K562 (cell line): Measurements from ENCODE around the gene TRAF3.

Experiments
- BRCA1 ChIP-seq, 2 experiments: fragments of 450-650 bp in 1 of 2; sonication (generic) in 1 of 2; formaldehyde crosslinking in 1 of 2; IDR thresholded peaks; 2 replicates each; pipeline versions ENCODE4 v1.5.0 to v1.6.1; 2017 to 2020; ENCODE audit warnings: mild to moderate bottlenecking in 1 of 2, missing genetic modification reagents in 1 of 2
- CXXC5 ChIP-seq: fragments of 250-450 bp; sonication (Bioruptor Pico); IDR thresholded peaks from 2 replicates; pipeline ENCODE4 v1.8.0; 2022; ENCODE audit warnings: inconsistent platforms, mild to moderate bottlenecking, moderate library complexity
- EP300 ChIP-seq: IDR thresholded peaks from 2 replicates; pipeline ENCODE4 v1.6.1; 2012; ENCODE audit warnings: low read length, improper control_type of control experiment
- SPI1 ChIP-seq: IDR thresholded peaks from 2 replicates; pipeline ENCODE4 v1.6.1; 2011; ENCODE audit warnings: low read depth, low read length, control low read depth, borderline replicate concordance
- SREBF1 ChIP-seq: fragments of 150-350 bp; IDR thresholded peaks from 2 replicates; pipeline ENCODE4 v1.6.1; 2014; ENCODE audit warnings: antibody characterized with exemption, low read depth, low read length, borderline replicate concordance
- ZFP36 ChIP-seq: fragments of 150-350 bp; IDR thresholded peaks from 2 replicates; pipeline ENCODE4 v1.6.1; 2018; ENCODE audit warnings: low read length, low read depth; ENCODE audit not compliant: partially characterized antibody
- ZNF140 ChIP-seq: fragments of 250-450 bp; sonication (Bioruptor Pico); IDR thresholded peaks from 2 replicates; pipeline ENCODE4 v1.8.0; 2021; ENCODE audit warnings: moderate library complexity, mild to moderate bottlenecking, inconsistent platforms
- ZNF3 ChIP-seq: fragments of 250-450 bp; sonication (Bioruptor Pico); IDR thresholded peaks from 2 replicates; pipeline ENCODE4 v1.5.0; 2021; ENCODE audit warnings: mild to moderate bottlenecking, moderate library complexity
- TF ChIP-seq, protein P1 (sequence below), 2 experiments: fragments of 450-650 bp in 1 of 2; sonication (generic) in 1 of 2; formaldehyde crosslinking in 1 of 2; IDR thresholded peaks in 1 of 2; conservative IDR thresholded peaks in 1 of 2; 2 replicates each; pipeline versions ENCODE4 v1.6.1 to v1.8.1; 2016 to 2023; ENCODE audit warnings: mild to moderate bottlenecking in 2 of 2, moderate library complexity in 2 of 2, inconsistent platforms in 1 of 2, missing genetic modification reagents in 1 of 2
- TF ChIP-seq, protein P2 (sequence below), 2 experiments: fragments of 450-650 bp; IDR thresholded peaks; 2 replicates each; pipeline ENCODE4 v1.6.1; 2018; ENCODE audit warnings: mild to moderate bottlenecking in 2 of 2, low read depth in 1 of 2; ENCODE audit not compliant: partially characterized antibody in 2 of 2
- TF ChIP-seq, protein P3 (sequence below): fragments of 450-650 bp; IDR thresholded peaks from 2 replicates; pipeline ENCODE4 v1.6.1; 2018; ENCODE audit not compliant: partially characterized antibody
- TF ChIP-seq, protein P4 (sequence below), 3 experiments: IDR thresholded peaks in 2 of 3; conservative IDR thresholded peaks in 1 of 3; 2 replicates each; pipeline ENCODE4 v1.5.1; 2011 to 2012; ENCODE audit warnings: low read length in 3 of 3, mild to moderate bottlenecking in 3 of 3, control low read depth in 2 of 3, improper control_type of control experiment in 1 of 3, inconsistent platforms in 1 of 3, low read depth in 1 of 3, mixed read lengths in 1 of 3, moderate library complexity in 1 of 3; ENCODE audit not compliant: insufficient read depth in 2 of 3
- TF ChIP-seq, protein P5 (sequence below): sonication (generic); formaldehyde crosslinking; IDR thresholded peaks from 2 replicates; pipeline ENCODE4 v1.8.1; 2023; ENCODE audit warnings: mild to moderate bottlenecking, missing genetic modification reagents
- TF ChIP-seq, protein P6 (sequence below): sonication (generic); formaldehyde crosslinking; IDR thresholded peaks from 2 replicates; pipeline ENCODE4 v1.8.0; 2022; ENCODE audit warnings: mild to moderate bottlenecking, missing genetic modification reagents

DNA sequence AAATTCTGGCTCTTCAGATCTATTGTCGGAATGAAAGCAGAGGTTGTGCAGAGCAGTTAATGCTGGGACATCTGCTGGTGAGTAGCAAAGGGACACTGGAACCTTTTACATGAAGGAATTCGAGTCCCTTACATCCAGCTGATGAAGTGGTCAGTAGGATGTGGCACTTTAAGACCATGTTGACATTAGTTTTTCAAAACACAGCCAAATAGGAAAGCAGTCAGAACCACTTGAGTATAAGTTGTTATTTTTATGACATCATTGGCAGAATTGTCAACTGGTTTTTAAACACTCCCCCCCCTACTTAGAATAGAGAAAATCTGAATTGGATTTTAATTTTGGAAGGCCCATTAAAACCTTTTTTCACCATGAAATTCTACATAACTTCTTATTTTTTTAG lies 98.4 kb downstream of the TRAF3 start:
- TF ChIP-seq BRCA1 (IDR thresholded peaks at IDR 0.05) (no peak), BRCA1 (CRISPR knock-in tag; IDR thresholded peaks at IDR 0.05) (no peak), SPI1 (no peak), SREBF1 (no peak), ZFP36 (no peak), ZNF140 (CRISPR knock-in tag) (no peak), ZNF3 (CRISPR knock-in tag) (no peak), EP300 (no peak), CXXC5 (CRISPR knock-in tag) (no peak)
- TF ChIP-seq, protein P1, sequence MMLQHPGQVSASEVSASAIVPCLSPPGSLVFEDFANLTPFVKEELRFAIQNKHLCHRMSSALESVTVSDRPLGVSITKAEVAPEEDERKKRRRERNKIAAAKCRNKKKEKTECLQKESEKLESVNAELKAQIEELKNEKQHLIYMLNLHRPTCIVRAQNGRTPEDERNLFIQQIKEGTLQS (IDR thresholded peaks at IDR 0.05), result no peak
- TF ChIP-seq, protein P1 (CRISPR knock-in tag; conservative IDR thresholded peaks at IDR 0.05), result no peak
- TF ChIP-seq, protein P2, sequence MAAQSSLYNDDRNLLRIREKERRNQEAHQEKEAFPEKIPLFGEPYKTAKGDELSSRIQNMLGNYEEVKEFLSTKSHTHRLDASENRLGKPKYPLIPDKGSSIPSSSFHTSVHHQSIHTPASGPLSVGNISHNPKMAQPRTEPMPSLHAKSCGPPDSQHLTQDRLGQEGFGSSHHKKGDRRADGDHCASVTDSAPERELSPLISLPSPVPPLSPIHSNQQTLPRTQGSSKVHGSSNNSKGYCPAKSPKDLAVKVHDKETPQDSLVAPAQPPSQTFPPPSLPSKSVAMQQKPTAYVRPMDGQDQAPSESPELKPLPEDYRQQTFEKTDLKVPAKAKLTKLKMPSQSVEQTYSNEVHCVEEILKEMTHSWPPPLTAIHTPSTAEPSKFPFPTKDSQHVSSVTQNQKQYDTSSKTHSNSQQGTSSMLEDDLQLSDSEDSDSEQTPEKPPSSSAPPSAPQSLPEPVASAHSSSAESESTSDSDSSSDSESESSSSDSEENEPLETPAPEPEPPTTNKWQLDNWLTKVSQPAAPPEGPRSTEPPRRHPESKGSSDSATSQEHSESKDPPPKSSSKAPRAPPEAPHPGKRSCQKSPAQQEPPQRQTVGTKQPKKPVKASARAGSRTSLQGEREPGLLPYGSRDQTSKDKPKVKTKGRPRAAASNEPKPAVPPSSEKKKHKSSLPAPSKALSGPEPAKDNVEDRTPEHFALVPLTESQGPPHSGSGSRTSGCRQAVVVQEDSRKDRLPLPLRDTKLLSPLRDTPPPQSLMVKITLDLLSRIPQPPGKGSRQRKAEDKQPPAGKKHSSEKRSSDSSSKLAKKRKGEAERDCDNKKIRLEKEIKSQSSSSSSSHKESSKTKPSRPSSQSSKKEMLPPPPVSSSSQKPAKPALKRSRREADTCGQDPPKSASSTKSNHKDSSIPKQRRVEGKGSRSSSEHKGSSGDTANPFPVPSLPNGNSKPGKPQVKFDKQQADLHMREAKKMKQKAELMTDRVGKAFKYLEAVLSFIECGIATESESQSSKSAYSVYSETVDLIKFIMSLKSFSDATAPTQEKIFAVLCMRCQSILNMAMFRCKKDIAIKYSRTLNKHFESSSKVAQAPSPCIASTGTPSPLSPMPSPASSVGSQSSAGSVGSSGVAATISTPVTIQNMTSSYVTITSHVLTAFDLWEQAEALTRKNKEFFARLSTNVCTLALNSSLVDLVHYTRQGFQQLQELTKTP (IDR thresholded peaks at IDR 0.05; ENCODE audit: low read depth in 1 of 2, partially characterized antibody in 2 of 2), result no peak
- TF ChIP-seq, protein P3, sequence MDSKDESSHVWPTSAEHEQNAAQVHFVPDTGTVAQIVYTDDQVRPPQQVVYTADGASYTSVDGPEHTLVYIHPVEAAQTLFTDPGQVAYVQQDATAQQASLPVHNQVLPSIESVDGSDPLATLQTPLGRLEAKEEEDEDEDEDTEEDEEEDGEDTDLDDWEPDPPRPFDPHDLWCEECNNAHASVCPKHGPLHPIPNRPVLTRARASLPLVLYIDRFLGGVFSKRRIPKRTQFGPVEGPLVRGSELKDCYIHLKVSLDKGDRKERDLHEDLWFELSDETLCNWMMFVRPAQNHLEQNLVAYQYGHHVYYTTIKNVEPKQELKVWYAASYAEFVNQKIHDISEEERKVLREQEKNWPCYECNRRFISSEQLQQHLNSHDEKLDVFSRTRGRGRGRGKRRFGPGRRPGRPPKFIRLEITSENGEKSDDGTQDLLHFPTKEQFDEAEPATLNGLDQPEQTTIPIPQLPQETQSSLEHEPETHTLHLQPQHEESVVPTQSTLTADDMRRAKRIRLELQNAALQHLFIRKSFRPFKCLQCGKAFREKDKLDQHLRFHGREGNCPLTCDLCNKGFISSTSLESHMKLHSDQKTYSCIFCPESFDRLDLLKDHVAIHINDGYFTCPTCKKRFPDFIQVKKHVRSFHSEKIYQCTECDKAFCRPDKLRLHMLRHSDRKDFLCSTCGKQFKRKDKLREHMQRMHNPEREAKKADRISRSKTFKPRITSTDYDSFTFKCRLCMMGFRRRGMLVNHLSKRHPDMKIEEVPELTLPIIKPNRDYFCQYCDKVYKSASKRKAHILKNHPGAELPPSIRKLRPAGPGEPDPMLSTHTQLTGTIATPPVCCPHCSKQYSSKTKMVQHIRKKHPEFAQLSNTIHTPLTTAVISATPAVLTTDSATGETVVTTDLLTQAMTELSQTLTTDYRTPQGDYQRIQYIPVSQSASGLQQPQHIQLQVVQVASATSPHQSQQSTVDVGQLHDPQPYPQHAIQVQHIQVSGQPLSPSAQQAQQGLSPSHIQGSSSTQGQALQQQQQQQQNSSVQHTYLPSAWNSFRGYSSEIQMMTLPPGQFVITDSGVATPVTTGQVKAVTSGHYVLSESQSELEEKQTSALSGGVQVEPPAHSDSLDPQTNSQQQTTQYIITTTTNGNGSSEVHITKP, result no peak
- TF ChIP-seq, protein P4, sequence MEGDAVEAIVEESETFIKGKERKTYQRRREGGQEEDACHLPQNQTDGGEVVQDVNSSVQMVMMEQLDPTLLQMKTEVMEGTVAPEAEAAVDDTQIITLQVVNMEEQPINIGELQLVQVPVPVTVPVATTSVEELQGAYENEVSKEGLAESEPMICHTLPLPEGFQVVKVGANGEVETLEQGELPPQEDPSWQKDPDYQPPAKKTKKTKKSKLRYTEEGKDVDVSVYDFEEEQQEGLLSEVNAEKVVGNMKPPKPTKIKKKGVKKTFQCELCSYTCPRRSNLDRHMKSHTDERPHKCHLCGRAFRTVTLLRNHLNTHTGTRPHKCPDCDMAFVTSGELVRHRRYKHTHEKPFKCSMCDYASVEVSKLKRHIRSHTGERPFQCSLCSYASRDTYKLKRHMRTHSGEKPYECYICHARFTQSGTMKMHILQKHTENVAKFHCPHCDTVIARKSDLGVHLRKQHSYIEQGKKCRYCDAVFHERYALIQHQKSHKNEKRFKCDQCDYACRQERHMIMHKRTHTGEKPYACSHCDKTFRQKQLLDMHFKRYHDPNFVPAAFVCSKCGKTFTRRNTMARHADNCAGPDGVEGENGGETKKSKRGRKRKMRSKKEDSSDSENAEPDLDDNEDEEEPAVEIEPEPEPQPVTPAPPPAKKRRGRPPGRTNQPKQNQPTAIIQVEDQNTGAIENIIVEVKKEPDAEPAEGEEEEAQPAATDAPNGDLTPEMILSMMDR (IDR thresholded peaks at IDR 0.05 in 2 of 3, conservative IDR thresholded peaks at IDR 0.05 in 1 of 3; ENCODE audit: insufficient read depth in 2 of 3, low read depth in 1 of 3, low read length in 3 of 3), result no peak
- TF ChIP-seq, protein P5, sequence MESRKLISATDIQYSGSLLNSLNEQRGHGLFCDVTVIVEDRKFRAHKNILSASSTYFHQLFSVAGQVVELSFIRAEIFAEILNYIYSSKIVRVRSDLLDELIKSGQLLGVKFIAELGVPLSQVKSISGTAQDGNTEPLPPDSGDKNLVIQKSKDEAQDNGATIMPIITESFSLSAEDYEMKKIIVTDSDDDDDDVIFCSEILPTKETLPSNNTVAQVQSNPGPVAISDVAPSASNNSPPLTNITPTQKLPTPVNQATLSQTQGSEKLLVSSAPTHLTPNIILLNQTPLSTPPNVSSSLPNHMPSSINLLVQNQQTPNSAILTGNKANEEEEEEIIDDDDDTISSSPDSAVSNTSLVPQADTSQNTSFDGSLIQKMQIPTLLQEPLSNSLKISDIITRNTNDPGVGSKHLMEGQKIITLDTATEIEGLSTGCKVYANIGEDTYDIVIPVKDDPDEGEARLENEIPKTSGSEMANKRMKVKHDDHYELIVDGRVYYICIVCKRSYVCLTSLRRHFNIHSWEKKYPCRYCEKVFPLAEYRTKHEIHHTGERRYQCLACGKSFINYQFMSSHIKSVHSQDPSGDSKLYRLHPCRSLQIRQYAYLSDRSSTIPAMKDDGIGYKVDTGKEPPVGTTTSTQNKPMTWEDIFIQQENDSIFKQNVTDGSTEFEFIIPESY (CRISPR knock-in tag), result no peak
- TF ChIP-seq, protein P6, sequence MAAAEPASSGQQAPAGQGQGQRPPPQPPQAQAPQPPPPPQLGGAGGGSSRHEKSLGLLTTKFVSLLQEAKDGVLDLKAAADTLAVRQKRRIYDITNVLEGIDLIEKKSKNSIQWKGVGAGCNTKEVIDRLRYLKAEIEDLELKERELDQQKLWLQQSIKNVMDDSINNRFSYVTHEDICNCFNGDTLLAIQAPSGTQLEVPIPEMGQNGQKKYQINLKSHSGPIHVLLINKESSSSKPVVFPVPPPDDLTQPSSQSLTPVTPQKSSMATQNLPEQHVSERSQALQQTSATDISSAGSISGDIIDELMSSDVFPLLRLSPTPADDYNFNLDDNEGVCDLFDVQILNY, result no peak
